HG03108 (cell line): ENCODE results near the gene WDR31.
"Not testable (repeated sequence)": the region's sequence is repeated elsewhere in the genome, so short reads cannot be mapped to it uniquely, and the experiment has no call there.

Experiments
- ATAC-seq: cut with Tn5 transposase; IDR thresholded peaks from one replicate; pipeline ENCODE4 v1.9.1; 2021; ENCODE audit warnings: moderate library complexity; ENCODE audit not compliant: unreplicated experiment

The WDR31 gene

DNA sequence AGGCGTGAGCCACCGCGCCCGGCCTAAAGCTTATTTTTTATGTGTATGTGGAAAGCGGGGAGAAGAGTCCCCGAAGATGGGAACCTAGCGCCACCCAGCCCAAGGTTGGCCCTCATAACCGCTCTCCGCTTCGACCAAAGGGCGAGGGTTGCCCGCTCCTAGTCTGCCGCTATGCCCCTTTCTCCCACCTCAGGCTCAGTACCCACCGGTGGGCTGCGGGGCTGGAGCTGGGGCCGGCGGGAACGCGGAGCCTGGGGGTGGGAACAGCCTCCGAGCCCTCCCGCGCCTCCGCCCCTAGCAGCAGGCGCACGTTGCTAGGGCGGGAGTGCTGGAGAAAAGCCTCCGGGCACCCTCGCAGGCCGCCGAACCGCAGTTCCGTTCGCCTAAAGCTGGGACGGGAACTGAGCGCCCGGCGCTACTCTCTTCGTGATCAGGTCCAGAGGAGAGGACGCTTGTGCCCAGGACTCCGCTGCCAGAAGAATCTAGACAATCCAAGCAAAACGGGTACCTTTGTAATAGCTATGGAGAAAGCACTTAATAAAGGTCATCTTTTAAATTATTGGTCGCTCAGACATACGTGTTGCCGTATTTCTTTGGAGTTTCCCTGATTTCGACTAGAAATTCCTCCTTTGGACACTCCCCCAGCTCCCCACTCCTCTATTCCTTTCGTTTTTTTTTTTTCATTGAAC lies at the start of gene WDR31:
Gene WDR31 (minus strand): TSS at position 265 of the 689 bp plus-strand sequence. CDS start 8,253 bp downstream, outside the sequence.
- peak; percentile 99 for ATAC-seq

DNA sequence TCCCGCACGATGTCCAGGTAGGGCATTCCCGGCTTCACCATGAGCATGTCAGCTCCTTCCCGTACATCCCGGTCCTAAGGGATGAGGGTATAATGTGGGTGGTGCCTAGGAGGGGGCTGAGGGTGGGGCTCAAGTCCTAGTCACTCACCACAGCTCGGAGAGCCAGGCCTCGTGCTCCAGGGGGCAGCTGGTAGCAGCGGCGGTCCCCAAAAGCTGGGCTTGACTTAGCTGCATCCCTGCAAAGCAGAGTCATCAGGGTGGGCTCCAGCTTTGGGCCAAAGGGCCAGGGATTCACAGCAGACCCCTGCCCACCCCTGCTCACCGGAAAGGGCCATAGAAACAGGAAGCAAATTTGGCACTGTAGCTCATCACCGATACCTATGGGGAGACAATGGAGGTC lies 49.4 kb upstream of the WDR31 start:
- ATAC-seq, result no peak

DNA sequence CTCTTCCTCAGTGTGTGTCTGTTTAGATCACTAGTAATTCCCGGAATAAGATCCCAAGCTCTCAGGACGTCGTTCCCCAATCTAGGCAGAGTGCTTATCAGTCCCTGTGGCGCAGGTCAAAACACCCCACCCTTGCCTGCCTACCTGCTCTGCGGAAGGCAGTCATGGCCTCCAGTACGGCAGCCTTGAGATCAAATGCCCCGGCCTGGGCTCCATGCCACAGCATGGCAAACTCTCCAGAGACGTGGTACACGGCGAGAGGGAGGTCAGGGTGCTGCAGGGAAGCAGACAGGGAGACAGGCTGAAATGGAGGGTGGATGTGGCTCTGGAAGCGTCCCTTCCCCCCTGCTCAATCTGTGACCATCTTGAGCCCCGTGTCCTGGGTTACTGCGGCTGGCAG lies 48.8 kb upstream of the WDR31 start:
- ATAC-seq, result no peak

DNA sequence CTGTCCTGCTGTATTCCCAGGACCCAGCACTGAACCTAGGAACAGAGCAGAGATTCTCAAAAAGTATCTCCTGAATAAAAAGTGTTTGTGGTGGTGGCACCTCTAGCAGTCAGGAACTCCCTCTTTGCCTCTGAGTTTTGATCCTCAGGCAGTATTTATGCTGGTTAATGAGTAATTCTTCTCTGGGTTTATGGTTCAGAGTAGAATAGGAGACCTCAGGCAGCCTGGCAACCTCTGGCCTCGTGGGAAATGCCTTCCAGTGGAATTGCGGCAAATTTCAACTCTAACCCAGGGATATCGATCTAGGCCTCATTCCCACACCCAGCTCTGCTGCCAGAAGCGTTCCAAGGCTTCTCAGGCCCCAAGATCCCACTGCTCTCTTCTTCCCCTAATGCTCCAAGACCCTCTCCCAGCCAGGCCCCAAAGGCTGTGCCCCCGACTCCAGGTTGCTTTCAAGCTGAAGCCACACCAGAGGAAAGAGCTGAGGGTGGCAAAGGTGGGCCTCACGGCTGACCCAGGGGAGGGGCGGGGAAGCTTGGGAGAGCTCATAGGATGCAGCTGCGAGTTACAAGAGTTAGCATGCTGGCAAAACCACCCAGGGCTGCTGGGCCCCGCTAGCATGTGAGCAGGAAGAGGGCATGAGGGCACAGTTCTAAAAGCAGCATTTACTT lies 47.6 kb upstream of the WDR31 start:
- no peak for ATAC-seq

DNA sequence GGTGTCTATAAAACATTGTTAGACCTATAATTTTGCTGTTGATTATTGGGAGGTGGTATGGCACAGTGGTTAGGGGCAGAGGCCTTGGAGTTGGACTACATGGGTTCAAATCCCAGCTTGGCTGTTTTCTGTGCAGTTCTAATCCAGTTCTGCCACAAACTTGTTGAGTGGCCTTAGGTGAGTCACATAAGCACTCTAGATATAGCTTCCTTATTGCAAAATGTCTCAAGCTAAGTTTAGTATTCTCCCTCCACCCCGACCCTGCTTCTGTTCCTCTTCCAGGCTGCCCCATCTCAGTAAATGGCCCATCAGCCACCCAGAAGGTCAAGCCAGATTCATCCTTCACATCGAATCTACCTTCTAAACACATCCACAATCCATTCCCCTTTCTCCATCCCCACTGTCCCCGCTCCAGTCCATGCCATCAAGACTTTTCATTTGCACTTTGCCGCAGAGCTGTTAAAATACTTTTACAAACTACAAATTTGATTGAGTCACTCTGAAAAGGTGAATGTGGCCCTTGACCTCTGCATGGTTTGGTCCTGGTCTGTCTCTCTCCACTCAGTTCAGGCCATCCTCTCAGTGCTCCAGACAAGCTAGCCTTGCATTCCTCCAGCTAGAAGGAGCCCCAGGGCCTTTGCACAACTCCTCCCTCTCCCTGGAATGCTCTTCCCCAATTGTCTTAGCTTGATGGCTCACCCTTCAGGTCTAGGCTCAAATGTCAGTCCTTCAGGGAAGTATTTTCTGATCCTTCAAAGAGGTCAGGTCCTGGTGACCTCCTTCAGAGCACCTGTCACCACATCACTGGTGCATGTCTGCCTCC lies 46.7 kb upstream of the WDR31 start:
- no peak for ATAC-seq

DNA sequence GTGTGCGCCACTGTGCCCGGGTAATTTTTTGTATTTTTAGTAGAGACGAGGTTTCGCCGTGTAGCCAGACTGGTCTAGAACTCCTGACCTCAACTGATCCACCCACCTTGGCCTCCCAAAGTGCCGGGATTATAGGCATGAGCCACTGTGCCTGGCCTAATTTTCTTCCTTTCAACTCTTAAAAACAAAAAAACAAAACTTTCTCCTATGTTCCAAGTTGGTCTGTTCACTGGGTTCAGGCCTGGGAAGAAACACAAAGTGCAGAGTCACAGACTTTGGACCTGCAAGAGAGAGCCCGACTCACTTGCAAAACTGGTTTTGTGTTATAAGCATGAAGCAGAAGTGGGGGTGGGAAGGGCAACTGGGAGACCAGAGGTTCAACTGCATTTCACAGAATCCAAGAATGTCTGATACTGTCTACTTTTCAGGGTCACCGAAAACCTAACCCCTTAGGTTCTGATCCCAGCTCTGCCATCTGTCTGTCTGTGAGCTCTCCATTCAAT lies 41.9 kb upstream of the WDR31 start:
- ATAC-seq, result no peak

DNA sequence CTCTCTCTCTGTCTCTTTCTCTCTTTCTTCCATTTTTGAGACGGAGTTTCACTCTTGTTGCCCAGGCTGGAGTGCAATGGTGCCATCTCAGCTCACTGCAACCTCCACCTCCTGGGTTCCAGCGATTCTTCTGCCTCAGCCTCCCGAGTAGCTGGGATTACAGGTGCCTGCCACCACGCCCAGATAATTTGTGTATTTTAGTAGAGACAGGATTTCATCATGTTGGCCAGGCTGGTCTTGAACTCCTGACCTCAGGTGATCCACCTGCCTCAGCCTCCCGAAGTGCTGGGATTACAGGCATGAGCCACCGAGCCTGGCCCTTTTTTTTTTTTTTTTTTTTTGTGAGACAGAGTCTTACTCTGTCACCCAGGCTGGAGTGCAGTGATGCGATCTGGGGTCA lies 41.4 kb upstream of the WDR31 start:
- not testable (repeated sequence) for ATAC-seq

DNA sequence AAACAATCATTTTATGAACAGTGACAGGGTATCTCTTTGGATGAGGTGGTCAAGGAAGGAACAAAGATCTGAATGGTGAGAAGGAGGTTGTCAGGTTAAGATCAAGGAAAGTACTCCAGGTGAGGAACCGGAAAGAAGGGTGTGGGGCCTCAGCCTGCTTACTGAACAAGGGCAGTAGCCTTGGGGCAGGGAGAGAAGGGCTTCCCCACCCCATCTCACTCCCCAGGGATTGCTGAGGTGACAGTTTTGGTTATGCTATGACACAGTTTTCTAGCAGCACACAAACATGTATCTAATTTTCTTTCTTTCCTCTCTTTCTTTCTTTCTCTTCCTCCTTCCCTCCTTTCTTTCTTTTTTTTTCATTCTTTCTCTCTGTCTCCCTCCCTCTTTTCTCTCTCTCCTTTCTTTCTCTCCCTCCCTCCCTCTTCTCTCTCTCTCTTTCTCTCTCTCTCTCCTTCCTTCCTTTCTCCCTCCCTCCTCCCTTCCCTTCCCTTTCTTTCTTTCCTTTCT lies 40.8 kb upstream of the WDR31 start:
- ATAC-seq, result peak; percentile 60

DNA sequence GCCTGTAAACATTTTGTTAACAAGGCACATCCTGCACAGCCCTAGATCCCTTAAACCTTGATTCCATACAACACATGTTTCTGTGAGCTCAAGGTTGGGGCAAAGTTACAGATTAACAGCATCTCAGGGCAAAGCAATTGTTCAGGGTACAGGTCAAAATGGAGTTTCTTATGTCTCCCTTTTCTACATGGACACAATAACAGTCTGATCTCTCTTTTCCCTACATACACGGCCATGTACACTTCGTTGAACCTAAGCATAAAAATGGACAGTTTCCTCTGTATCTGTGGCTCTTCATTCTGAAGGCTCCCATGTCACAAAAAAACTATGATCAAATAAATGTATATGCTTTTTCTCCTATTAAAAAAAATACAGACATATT lies 39.7 kb upstream of the WDR31 start:
- not testable (repeated sequence) for ATAC-seq

DNA sequence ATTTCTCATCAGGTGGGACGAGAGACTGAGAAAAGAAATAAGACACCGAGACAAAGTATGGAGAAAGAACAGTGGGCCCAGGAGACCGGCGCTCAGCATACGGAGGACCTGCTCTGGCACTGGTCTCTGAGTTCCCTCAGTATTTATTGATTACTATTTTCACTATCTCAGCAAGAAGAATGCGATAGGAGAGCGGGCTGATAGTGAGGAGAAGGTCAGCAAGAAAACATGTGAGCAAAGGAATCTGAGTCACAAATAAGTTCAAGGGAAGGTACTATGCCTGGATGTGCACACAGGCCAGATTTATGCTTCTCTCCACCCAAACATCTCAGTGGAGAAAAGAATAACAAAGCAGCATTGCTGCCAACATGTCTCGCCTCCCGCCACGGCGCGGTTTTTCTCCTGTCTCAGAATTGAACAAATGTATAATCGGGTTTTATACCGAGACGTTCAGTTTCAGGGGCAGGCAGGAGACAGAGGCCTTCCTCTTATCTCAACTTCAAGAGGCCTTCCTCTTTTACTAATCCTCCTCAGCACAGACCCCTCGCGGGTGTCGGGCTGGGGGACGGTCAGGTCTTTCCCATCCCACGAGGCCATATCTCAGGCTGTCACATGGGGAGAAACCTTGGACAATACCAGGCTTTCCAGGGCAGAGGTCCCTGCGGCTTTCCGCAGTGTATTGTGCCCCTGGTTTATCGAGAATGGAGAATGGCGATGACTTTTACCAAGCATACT lies 39.2 kb upstream of the WDR31 start:
- ATAC-seq, result not testable (repeated sequence)

DNA sequence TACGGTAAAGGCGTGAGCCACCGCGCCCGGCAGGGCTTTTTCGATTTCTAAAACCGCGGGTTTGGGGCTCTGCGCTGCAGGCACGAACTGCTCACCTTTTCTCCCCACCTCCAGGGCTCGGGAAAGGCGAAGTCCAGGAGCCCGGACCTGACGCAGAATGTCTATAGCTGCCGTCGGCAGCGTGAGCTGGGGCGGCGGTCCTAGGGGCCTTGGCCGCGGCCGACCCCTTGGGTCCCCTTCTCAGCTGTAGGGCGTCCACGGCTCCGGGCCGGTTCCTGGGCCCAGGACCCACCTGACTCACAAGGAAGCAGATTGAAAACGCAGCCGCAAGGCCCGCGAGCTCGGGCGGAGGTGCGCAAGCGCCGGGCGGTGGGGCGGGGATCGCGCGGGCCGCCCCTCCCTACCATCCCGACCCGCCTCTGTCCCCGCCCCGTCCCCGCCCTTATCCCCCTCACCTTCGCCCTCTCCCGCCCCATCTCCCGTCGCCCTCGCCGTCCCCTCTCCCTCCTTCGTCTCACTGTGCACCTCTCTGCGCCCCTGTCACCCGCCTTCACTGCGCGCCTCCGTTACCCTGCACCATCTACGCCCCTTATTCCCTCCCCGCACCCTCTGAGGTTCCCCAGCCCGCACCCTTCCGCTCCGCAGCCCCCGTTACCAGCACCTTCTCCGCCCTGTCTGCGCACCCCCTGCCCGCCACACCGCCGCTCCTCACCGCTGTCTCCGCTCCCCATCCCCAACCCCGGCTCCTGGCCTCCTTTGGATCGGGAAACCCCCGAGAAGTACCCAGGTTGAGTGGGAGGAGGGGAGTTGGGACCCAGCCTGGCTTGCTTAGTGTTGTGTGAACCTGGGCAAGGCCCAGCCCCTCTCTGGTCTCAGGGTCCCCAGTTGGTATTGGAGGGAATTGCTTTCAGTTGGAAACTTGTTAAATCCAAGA lies 36.8 kb upstream of the WDR31 start, which contains the start of gene HDHD3:
Gene HDHD3 (minus strand): TSS at position 353 of the 934 bp plus-strand sequence. CDS start 2,632 bp downstream, outside the sequence.
- ATAC-seq, result peak; percentile 81

DNA sequence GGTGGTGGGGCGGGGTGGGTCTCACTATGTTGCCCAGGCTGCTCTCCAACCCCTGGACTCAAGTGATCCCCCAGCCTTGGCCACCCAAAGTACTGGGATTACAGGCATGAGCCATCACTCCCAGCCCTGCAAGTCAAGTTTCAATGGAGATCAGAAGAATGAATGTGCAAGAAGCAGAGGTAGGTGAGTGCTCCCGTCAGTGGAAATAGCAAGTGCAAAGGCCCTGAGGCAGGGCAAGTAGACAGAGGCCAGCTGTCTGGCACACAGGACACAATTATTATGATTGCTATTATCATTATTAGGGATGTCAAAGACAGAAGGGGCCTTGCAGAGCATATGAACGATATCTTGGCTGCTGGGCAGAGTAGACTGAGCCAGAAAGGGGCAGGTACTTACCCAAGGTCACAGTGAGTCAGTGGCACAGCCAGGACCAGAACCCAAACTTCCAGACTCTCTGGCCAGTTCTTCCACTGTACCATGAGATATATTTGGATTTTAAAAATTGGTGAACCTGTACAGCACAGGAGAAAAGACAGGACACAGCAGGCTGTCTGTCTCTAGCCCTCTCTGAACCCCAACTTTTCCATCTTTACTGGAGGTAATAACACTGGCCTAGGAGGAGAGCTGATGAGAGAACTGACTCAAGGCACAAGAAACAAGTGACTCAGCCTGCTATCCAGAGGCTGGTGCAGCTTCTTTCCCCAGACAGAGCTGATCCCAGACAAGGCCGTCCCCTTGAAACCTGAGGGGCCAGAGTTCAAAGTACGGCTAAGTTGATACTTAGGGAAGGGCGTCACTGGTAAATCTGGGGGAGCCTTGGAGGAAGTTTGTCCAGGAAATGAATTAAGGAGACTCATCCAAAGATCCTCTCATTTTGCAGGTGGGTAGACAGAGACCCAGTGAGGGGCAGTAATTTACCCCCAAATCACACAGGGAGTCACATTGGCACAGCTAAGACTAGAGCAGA lies 35.3 kb upstream of the WDR31 start:
- no peak for ATAC-seq

DNA sequence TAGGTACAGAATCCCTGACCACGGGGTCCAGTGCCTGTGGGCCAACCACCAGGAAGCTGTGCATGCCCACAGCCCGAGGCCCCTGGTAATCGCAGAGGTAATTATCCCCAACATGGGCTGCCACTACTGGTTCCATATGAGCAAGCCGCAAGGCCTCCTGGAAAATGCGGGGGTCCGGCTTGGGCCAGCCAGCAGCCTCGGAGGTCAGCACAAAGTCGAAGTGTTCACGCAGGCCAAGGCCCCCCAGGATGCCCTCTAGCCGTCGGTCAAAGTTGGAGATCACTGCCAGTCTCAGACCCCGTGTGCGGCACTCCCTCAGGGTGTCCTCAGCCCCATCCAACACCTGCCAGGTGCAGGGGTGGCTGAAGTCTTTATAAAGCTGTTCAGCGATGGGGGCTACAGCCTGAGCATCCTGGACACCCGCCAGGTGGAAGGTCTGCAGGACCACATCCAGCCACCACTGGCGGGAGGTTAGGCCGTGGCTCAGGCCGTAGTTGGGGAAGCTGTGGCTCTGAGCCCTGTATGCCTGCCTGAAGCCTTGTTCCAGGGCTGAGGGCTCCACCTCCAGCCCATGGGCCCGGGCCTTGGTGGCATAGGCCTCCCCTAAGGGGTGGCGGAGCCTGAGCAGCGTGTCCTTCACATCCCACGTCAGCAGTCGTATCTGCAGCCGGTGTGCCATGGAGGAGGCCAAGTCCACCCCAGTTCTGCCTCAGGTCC lies 33.8 kb upstream of the WDR31 start:
- no peak for ATAC-seq

DNA sequence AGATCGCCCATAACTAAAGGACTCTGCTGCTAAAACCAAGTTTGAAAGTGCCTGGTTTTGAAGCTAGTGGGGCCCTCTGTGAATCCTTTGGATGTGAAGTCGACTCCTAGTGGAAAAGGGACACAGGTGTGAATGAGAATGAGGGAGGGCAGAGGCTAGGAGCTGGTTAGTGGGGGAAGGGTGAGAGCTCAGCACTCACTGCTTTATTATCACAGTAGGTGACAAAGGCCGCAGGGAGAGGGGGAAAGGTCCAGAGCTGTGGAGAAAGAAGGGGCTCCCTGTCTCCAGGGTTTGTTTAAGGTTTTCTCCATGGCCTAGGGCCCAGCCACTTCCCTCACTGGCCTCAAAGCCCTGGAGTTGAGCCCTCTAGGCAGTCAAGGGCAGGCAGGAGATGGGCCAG lies 33.2 kb upstream of the WDR31 start:
- ATAC-seq, result no peak

DNA sequence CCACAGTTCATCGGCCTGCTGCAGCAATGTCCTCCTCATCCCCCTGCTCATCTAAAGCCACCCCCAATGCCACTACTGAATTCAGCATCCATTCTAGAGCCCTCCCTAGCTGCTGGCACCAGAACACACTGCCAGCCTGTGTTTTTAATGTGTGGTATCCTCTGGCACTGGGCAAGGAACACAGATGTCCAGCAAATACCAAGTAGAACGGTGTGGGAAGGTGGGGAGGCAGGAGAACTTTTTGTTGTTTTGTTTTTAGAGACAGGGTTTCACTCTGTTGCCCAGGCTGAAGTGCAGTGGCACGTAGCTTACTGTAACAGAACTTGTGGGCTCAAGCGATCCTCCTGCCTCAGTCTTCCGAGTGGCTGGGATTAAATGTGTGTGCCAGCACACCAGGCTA lies 32.0 kb upstream of the WDR31 start:
- no peak for ATAC-seq

DNA sequence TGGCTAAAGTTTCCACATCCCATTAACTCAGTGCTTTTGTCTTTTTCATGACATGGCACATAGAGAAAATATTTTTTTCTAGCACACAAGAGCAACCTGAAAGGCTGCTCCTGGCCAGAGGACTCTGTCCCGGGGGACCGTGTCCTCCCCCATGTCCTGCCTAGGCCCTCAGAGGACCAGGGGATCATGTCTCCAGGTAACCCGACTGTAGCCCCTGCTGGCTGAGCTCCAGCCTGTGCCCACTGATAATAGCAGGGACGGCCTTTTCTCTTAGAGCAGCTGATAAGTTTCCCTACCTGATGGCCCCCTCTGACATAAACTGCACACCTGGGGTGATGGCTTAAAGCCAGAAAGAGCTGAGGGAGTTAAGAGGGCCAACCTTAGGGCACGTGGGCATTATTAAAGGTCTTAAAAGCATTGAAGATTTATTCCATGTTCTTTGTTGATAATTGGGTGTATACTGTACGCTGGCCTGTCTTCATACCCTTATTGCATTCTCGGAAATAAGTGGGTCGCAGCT lies 30.8 kb upstream of the WDR31 start:
- ATAC-seq, result no peak

DNA sequence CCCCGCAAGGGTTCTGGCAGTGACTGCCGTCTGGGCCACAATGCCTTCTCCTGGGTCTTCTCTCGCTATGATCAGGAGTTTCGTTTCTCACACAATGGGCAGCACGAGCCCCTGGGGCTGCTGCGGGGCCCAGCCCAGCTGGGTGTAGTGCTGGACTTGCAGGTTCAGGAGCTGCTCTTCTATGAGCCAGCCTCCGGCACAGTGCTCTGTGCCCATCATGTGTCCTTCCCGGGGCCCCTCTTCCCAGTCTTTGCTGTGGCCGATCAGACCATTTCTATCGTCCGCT lies 29.7 kb upstream of the WDR31 start:
- no peak for ATAC-seq
